ENCODE data around the gene CHRM4. TPM values are rescaled to one million over a fixed set of nuclear protein-coding genes. Genes with fewer than 3 reads are reported as not detected.

Gene CHRM4
- total RNA-seq, 4 donors from 2014 or later: 0.22 TPM; not detected in 3

GRCh38 chr11:46414466-46414796, 22.9 kb upstream of the CHRM4 start:
- Histone ChIP-seq H3K4me3 (replicated peaks in 1 of 3) (no peak overlapping the region), H3K27me3 (no peaks in the 10 kb centered on the region), H3K27ac (no peak overlapping the region), H3K4me1 (no peaks in the 10 kb centered on the region), H3K9me3 (no peaks in the 10 kb centered on the region), H3K36me3 (peaks cover 21 to 38% of the 10 kb centered on the region in 2 donors)
- TF ChIP-seq CTCF (IDR thresholded peaks at IDR 0.05): no peak
- no peak for TF ChIP-seq POLR2A (IDR thresholded peaks at IDR 0.05)
- DNase-seq: no peak
- intact Hi-C loops (cut with DNase I): no loop called here
- WGBS, 2 donors: 92 to 98% methylated on average over 3 to 5 of the region's 5 CpGs

DNA sequence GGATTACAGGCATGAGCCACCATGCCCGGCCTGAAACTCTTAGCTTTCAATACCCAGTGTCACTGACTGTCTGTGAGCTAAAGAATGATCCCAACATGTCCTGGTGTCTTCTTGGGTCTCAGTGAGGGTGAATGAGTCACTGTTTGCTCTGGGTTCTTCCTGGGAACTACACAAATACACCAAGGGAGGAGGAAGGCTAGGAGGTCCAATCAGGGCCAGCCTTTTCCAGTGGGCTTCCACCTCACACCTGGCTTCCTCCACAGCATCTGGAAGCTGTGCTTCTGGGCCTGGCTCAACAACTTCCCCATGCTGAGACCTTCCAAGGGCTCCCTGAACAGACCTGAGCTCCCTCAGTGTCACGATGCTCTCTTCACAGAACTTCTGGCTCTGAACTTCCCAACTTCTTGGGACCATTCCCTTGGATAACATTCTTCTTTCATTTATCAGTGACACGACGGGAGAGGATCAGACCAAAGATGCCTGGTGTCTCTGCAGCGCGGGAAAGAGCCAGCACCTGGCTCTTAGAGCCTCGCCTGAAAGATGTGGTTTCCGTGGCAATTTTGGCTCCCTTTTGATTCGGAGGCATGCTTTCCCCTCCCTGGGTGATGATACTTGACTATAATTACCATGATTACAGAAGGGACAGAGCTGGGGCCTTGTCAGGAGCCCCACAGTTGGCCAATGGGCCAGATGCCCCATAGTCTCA, 22.3 kb upstream of the CHRM4 start:
- intact Hi-C loops (cut with DNase I): no loop called here
- no peak for DNase-seq
- 95 to 97% methylated on average over 9 of the region's 9 CpGs for WGBS, 2 donors
- TF ChIP-seq POLR2A (IDR thresholded peaks at IDR 0.05): no peak
- no peak for TF ChIP-seq CTCF (IDR thresholded peaks at IDR 0.05)
- Histone ChIP-seq H3K27ac (no peak overlapping the region), H3K27me3 (no peaks in the 10 kb centered on the region), H3K4me3 (replicated peaks in 1 of 3) (no peak overlapping the region), H3K9me3 (no peaks in the 10 kb centered on the region), H3K36me3 (peaks cover 21 to 38% of the 10 kb centered on the region in 2 donors), H3K4me1 (no peaks in the 10 kb centered on the region)

DNA sequence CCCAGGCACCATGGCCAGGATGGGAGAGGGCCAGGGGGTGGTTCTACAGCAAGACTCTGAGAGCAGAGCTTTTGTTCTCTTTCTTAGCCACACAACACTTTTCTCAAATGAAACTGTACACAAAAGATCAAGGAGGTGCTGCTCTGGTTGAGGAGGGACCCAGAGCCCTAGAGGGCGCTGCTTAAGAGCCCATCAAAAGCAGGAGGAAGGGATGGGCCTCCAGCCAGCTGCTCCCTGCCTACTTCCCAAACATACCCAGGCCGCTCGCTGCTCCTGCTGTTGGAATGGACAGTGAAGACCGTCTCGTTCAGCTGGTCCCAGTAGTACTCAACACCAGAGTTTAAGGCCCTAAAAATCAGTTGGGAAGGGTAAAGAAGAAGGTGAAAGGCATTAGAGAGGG, 18.4 kb upstream of the CHRM4 start:
- Histone ChIP-seq H3K27me3 (no peaks in the 10 kb centered on the region), H3K27ac (no peak overlapping the region), H3K4me3 (replicated peaks in 1 of 3) (no peak overlapping the region), H3K4me1 (no peaks in the 10 kb centered on the region), H3K36me3 (peaks cover 36 to 39% of the 10 kb centered on the region in 2 donors), H3K9me3 (no peaks in the 10 kb centered on the region)
- no peak for TF ChIP-seq CTCF (IDR thresholded peaks at IDR 0.05)
- no peak for TF ChIP-seq POLR2A (IDR thresholded peaks at IDR 0.05)
- WGBS, 2 donors: 68 to 76% methylated on average over 5 of the region's 5 CpGs
- intact Hi-C loops (cut with DNase I): no loop called here
- no peak for DNase-seq

- Histone ChIP-seq H3K4me3 (replicated peaks in 1 of 3) (no peak overlapping the region), H3K27ac (no peak overlapping the region), H3K27me3 (no peaks in the 10 kb centered on the region), H3K9me3 (no peaks in the 10 kb centered on the region), H3K4me1 (no peaks in the 10 kb centered on the region), H3K36me3 (peaks cover 29% of the 10 kb centered on the region in 2 donors)
- 98 to 100% methylated on average over 4 to 6 of the region's 6 CpGs for WGBS, 2 donors
- DNase-seq: no peak
- intact Hi-C loops (cut with DNase I): no loop called here
- no peak for TF ChIP-seq CTCF (IDR thresholded peaks at IDR 0.05)
- TF ChIP-seq POLR2A (IDR thresholded peaks at IDR 0.05): no peak
Measured at GRCh38 chr11:46408407-46408986, 16.9 kb upstream of the CHRM4 start.

DNA sequence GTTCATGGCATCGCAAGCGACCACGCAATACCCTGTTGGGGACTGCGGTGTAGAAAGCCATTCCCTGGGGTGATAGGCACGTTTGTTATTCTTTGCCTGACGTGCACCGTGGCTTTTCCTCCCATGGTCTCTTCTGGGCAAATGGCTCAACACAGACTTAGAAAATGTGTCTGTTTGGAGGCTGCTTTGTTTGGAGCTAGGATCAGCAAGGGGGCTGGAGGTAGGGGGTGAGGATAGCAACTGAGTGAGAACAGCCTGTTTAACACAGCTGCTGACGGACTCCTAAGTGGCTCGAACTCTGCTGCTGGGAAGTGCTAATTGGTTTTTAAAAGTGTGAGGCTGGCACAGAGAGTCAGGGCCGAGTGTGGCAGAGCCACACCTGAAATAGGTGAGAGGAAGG, 16.1 kb upstream of the CHRM4 start:
- no peak for TF ChIP-seq POLR2A (IDR thresholded peaks at IDR 0.05)
- no peak for TF ChIP-seq CTCF (IDR thresholded peaks at IDR 0.05)
- Histone ChIP-seq H3K4me3 (replicated peaks in 1 of 3) (no peak overlapping the region), H3K27me3 (no peaks in the 10 kb centered on the region), H3K36me3 (peaks cover 26 to 29% of the 10 kb centered on the region in 2 donors), H3K4me1 (no peaks in the 10 kb centered on the region), H3K9me3 (no peaks in the 10 kb centered on the region), H3K27ac (no peak overlapping the region)
- no peak for DNase-seq
- intact Hi-C loops (cut with DNase I): no loop called here
- 79 to 88% methylated on average over 10 of the region's 10 CpGs for WGBS, 2 donors
